MCF 10A (cell line): ENCODE data around the gene ASGR2. TPM values are rescaled to one million over a fixed set of nuclear protein-coding genes. Genes with fewer than 3 reads are reported as not detected.
"Not testable (repeated sequence)": the region's sequence is repeated elsewhere in the genome, so short reads cannot be mapped to it uniquely, and the experiment has no call there.

Experiments
- BruUV-seq: library from RNA; stranded (reverse); fragments of 400-500 nt; replicated peaks from 2 replicates; lab custom pipeline; 2021; lab: Mats Ljungman, UMichigan
- CTCF ChIA-PET: fragments of 300-600 bp; sonication (Branson Sonifier 250); formaldehyde crosslinking; extraction: SDS; loops from one replicate; lab custom pipeline; 2021; ENCODE audit warnings: antibody characterized with exemption, inconsistent platforms; lab: Yijun Ruan, JAX
- POLR2A ChIA-PET: fragments of 300-600, 350-650 bp; sonication (Branson Sonifier 250); formaldehyde crosslinking; extraction: SDS; loops from one replicate; lab custom pipeline; 2020; ENCODE audit warnings: antibody characterized with exemption, inconsistent platforms; lab: Yijun Ruan, JAX
- DNase-seq: peaks from one replicate; pipeline ENCODE4 v3.0.0-alpha.2; 2018; ENCODE audit not compliant: unreplicated experiment
- H3K27ac Mint-ChIP-seq: one replicate; pipeline ENCODE4 v1.8.0; 2022; ENCODE audit warnings: mild to moderate bottlenecking, low read depth, mixed read lengths; ENCODE audit not compliant: unreplicated experiment
- H3K27me3 Mint-ChIP-seq: one replicate; pipeline ENCODE4 v1.8.0; 2022; ENCODE audit warnings: mixed read lengths; ENCODE audit not compliant: insufficient read depth, unreplicated experiment
- H3K36me3 Mint-ChIP-seq: one replicate; pipeline ENCODE4 v1.8.0; 2022; ENCODE audit warnings: mild to moderate bottlenecking, moderate library complexity, mixed read lengths; ENCODE audit not compliant: insufficient read depth, unreplicated experiment
- H3K4me1 Mint-ChIP-seq: one replicate; pipeline ENCODE4 v1.8.0; 2022; ENCODE audit warnings: mixed read lengths; ENCODE audit not compliant: insufficient read depth, unreplicated experiment
- H3K4me3 Mint-ChIP-seq: one replicate; pipeline ENCODE4 v1.8.0; 2022; ENCODE audit warnings: mild to moderate bottlenecking, moderate library complexity, mixed read lengths; ENCODE audit not compliant: unreplicated experiment
- H3K9me3 Mint-ChIP-seq: one replicate; pipeline ENCODE4 v1.8.0; 2022; ENCODE audit warnings: mixed read lengths; ENCODE audit not compliant: unreplicated experiment
- CTCF ChIP-seq: fragments of 200-600 bp; IDR thresholded peaks from one replicate; pipeline ENCODE4 v1.8.0; 2022; ENCODE audit warnings: antibody characterized with exemption, mild to moderate bottlenecking; ENCODE audit not compliant: unreplicated experiment
- intact Hi-C: fragments of 100-400 bp; cut with micrococcal nuclease; formaldehyde crosslinking; loops from 2 replicates; pipeline ENCODE4 v1.14.1; 2022
- total RNA-seq: library from RNA; stranded (reverse); gene quantifications from 2 replicates; pipeline ENCODE4 v1.2.3, GENCODE V29; 2022

The ASGR2 gene
- total RNA-seq, 1 experiment from 2014 or later = not detected

DNA sequence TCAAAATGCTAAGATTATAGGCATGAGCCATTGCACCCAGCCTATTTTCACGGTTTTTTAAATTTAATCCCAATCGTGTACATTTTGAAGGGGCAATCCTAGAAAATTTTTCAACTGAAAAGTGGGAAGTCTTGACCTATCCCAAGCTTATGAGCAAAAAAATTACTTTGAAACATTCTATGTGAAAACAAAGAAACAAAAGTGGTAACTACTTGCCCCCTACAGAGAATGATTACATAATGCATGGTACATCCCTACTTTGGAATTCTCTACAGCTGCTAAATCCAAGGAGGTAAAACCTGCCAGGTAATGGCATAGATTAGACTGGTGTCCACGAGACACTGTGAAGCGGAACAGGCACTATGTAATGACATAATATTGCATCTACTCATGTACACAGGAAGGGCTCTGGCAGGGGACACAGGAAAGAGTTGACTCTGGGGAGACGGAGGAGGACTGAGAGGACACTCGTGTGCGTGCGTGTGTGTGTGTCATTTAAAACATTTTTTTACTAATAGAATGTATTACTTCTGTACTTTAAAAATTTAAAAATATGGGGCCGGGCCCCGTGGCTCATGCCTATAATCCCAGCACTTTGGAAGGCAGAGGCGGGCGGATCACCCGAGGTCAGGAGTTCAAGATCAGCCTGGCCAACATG lies 15.7 kb downstream of the ASGR2 start:
- no TSS peak for BruUV-seq
- H3K27me3 Mint-ChIP-seq = peaks cover 56% of the 10 kb centered on the region
- no peaks in the 10 kb centered on the region for H3K9me3 Mint-ChIP-seq
- ChIA-PET POLR2A (interaction anchor here (1.3 kb wide), 2 partner anchors 12 to 30 kb away, joined by 3 to 6 read pairs; no protein-coding TSS in a partner anchor), CTCF (interaction anchor here (0.6 to 1.3 kb wide), 3 partner anchors 40 to 55 kb away, joined by 3 read pairs; no protein-coding TSS in a partner anchor)
- H3K4me3 Mint-ChIP-seq = no peak overlapping the region
- intact Hi-C loops = no loop called here
- DNase-seq = no peak
- no peak overlapping the region for H3K27ac Mint-ChIP-seq
- TF ChIP-seq CTCF = no peak
- H3K36me3 Mint-ChIP-seq = no peaks in the 10 kb centered on the region
- H3K4me1 Mint-ChIP-seq = no peaks in the 10 kb centered on the region

DNA sequence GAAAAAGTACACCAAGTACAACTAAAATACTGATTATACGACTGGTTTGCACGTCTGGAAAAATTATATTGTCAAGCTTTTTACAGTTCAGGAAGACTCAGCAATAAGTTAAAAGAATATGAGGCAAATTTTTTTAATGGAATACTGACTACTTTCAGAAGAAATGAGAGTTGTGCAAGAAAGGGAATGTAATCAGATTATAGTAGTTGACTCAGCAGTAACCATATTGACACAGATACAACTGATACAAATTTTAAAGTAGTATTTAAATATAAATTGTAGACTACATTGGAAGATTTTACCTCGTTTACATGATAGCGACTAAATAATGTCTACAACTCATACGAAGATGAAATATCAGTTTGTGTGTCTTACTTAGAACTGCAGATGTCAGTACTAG lies 16.7 kb downstream of the ASGR2 start:
- intact Hi-C loops = no loop called here
- Mint-ChIP-seq H3K36me3 (no peaks in the 10 kb centered on the region), H3K4me3 (no peak overlapping the region), H3K4me1 (no peaks in the 10 kb centered on the region), H3K27ac (no peak overlapping the region), H3K9me3 (no peaks in the 10 kb centered on the region), H3K27me3 (peaks cover 46% of the 10 kb centered on the region)
- POLR2A ChIA-PET = interaction anchor here (1.3 kb wide), 2 partner anchors 11 to 31 kb away, joined by 3 to 6 read pairs; no protein-coding TSS in a partner anchor
- TF ChIP-seq CTCF = no peak
- DNase-seq = no peak
- BruUV-seq = no TSS peak
- CTCF ChIA-PET = interaction anchor here (1.3 kb wide), 1 partner anchor 40 kb away, joined by 3 read pairs; no protein-coding TSS in a partner anchor

DNA sequence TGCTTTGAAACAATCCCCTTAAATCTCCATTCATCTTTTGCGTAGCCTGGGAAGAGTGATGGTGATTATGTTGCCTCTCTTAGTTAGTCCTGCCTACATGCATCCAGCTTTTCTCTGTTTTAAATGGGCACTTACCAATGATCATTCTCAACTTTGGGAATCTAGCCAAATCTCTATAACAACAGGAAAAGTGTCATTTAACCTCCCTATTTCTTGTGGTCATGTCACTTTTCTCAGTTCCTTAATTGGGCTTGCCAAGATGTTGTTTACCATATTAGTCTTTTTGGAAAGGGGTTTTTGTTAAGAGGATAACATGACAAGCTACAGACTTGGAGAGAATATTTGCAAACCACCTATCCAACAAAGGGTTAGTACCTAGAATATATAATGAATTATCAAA lies 19.0 kb downstream of the ASGR2 start:
- ChIA-PET POLR2A (no interaction called here), CTCF (interaction anchor here (1.1 kb wide), 1 partner anchor 14 kb away, joined by 3 read pairs; no protein-coding TSS in a partner anchor)
- TF ChIP-seq CTCF = no peak
- no peak overlapping the region for H3K27ac Mint-ChIP-seq
- H3K9me3 Mint-ChIP-seq = no peaks in the 10 kb centered on the region
- no peak for DNase-seq
- H3K27me3 Mint-ChIP-seq = peaks cover 28% of the 10 kb centered on the region
- no peaks in the 10 kb centered on the region for H3K4me1 Mint-ChIP-seq
- no peak overlapping the region for H3K4me3 Mint-ChIP-seq
- BruUV-seq = no TSS peak
- no peaks in the 10 kb centered on the region for H3K36me3 Mint-ChIP-seq
- intact Hi-C loops = no loop called here

DNA sequence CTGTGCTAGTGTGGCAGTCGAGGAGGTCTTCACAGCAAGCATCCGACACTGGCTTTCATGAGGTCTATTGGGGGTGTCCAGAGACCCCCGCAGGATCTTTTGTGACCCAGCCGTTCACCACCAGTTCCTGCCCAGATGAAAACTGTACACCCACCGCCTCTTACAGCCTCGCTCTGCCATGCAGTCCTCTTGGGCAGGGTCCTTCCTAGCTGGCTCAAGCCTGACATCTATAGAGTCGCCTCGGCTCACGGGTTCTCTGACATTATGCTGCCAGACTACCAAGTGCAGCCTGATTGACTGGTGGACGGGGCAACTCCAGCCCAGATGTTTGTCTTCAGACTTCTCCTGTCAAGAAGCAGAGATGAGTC lies 20.0 kb downstream of the ASGR2 start:
- DNase-seq = no peak
- no peaks in the 10 kb centered on the region for H3K4me1 Mint-ChIP-seq
- BruUV-seq = no TSS peak
- ChIA-PET CTCF (interaction anchor here (1.3 kb wide), 1 partner anchor 42 kb away, joined by 4 read pairs; no protein-coding TSS in a partner anchor), POLR2A (no interaction called here)
- no peak overlapping the region for H3K27ac Mint-ChIP-seq
- intact Hi-C loops = no loop called here
- H3K36me3 Mint-ChIP-seq = no peaks in the 10 kb centered on the region
- TF ChIP-seq CTCF = no peak
- H3K4me3 Mint-ChIP-seq = no peak overlapping the region
- H3K27me3 Mint-ChIP-seq = peaks cover 25% of the 10 kb centered on the region
- H3K9me3 Mint-ChIP-seq = no peaks in the 10 kb centered on the region

GRCh38 chr17:7091311-7092005 lies 23.2 kb downstream of the ASGR2 start:
- H3K4me1 Mint-ChIP-seq, POLR2A ChIA-PET, H3K9me3 Mint-ChIP-seq, H3K36me3 Mint-ChIP-seq, H3K4me3 Mint-ChIP-seq, BruUV-seq, DNase-seq, intact Hi-C loops, H3K27ac Mint-ChIP-seq: not testable (repeated sequence)
- CTCF ChIA-PET = interaction anchor here (0.6 kb wide), 1 partner anchor 728 kb away, joined by 4 read pairs; no protein-coding TSS in a partner anchor
- peaks cover 13% of the 10 kb centered on the region for H3K27me3 Mint-ChIP-seq

GRCh38 chr17:7089570-7089969 lies 25.1 kb downstream of the ASGR2 start:
- intact Hi-C loops, H3K4me3 Mint-ChIP-seq, CTCF ChIA-PET, H3K27ac Mint-ChIP-seq, H3K9me3 Mint-ChIP-seq, H3K27me3 Mint-ChIP-seq, BruUV-seq, H3K36me3 Mint-ChIP-seq, DNase-seq, H3K4me1 Mint-ChIP-seq: not testable (repeated sequence)
- POLR2A ChIA-PET = interaction anchor here (0.7 kb wide), 1 partner anchor 20 kb away, joined by 3 read pairs; no protein-coding TSS in a partner anchor
